Ascending aorta (tissue), 2 donors: ENCODE measurements around the gene KCNN4. TPM values are rescaled to one million over a fixed set of nuclear protein-coding genes. Genes with fewer than 3 reads are reported as not detected.

ENCODE experiments used
- DNase-seq, 2 donors: peaks; one replicate each; pipeline ENCODE4 v3.0.0-alpha.2; 2019; ENCODE audit warnings: low spot score in 2 of 2
- H3K27ac ChIP-seq, 2 donors: fragments of 200-600 bp; sonication (generic); one replicate each; pipeline ENCODE4 v1.5.1; 2016 to 2017; ENCODE audit warnings: mild to moderate bottlenecking in 1 of 2
- H3K27me3 ChIP-seq: fragments of 200-600 bp; sonication (generic); one replicate; pipeline ENCODE4 v1.5.1; 2017
- H3K36me3 ChIP-seq, 2 donors: fragments of 200-600 bp; sonication (generic); one replicate each; pipeline ENCODE4 v1.5.1; 2016
- H3K4me1 ChIP-seq, 2 donors: fragments of 200-600 bp; sonication (generic); one replicate each; pipeline ENCODE4 v1.5.1; 2016 to 2017; ENCODE audit warnings: mild to moderate bottlenecking in 1 of 2
- H3K4me3 ChIP-seq, 2 donors: fragments of 200-600 bp; sonication (generic); one replicate each; pipeline ENCODE4 v1.5.1; 2016 to 2017; ENCODE audit warnings: mild to moderate bottlenecking in 1 of 2
- H3K9me3 ChIP-seq, 2 donors: fragments of 200-600 bp; sonication (generic); one replicate each; pipeline ENCODE4 v1.5.1; 2016
- CTCF ChIP-seq, 3 experiments: fragments of 200-600 bp in 2 of 3; fragments of 450-650 bp in 1 of 3; sonication (generic) in 2 of 3; IDR thresholded peaks; one replicate each; pipeline ENCODE4 v1.5.1; 2016 to 2019; ENCODE audit warnings: antibody characterized with exemption in 3 of 3, mild to moderate bottlenecking in 1 of 3, moderate library complexity in 1 of 3
- intact Hi-C: fragments of 100-400 bp; cut with DNase I; formaldehyde crosslinking; loops from one replicate; pipeline ENCODE4 v1.15.1; 2023
- total RNA-seq: library from RNA; depleted of rRNA; stranded (reverse); fragments of >200 nt; gene quantifications from one replicate; pipeline ENCODE4 v1.1.0, GENCODE V29; 2016

Gene KCNN4
- total RNA-seq, 1 donor from 2014 or later, result 2.3 TPM

GRCh38 chr19:43779820-43780219, 953 bp downstream of the KCNN4 start:
- Histone ChIP-seq H3K9me3 (no peaks in the 10 kb centered on the region), H3K4me1 (peaks cover 0 to 3% of the 10 kb centered on the region in 2 donors), H3K27ac (no peak overlapping the region), H3K4me3 (no peak overlapping the region), H3K36me3 (no peaks in the 10 kb centered on the region), H3K27me3 (no peaks in the 10 kb centered on the region)
- no peak for DNase-seq
- intact Hi-C loops, result no loop called here
- TF ChIP-seq CTCF (IDR thresholded peaks at IDR 0.05), result no peak

GRCh38 chr19:43779147-43779819, 1.5 kb downstream of the KCNN4 start:
- H3K4me3 ChIP-seq, result no peak overlapping the region
- no peaks in the 10 kb centered on the region for H3K36me3 ChIP-seq
- intact Hi-C loops, result no loop called here
- no peaks in the 10 kb centered on the region for H3K27me3 ChIP-seq
- H3K4me1 ChIP-seq, result peaks cover 1 to 4% of the 10 kb centered on the region in 2 donors
- H3K27ac ChIP-seq, result no peak overlapping the region
- TF ChIP-seq CTCF (IDR thresholded peaks at IDR 0.05), result no peak
- no peaks in the 10 kb centered on the region for H3K9me3 ChIP-seq
- DNase-seq, result no peak

- Histone ChIP-seq H3K27me3 (no peaks in the 10 kb centered on the region), H3K27ac (no peak overlapping the region)
- intact Hi-C loops, result no loop called here
Observed at GRCh38 chr19:43778651-43779050, 2.1 kb downstream of the KCNN4 start.

GRCh38 chr19:43777163-43777695, 3.5 kb downstream of the KCNN4 start:
- H3K27me3 ChIP-seq, result no peaks in the 10 kb centered on the region
- intact Hi-C loops, result no loop called here
- H3K4me3 ChIP-seq, result no peak overlapping the region
- H3K9me3 ChIP-seq, result no peaks in the 10 kb centered on the region
- peaks cover 4 to 8% of the 10 kb centered on the region in 2 donors for H3K4me1 ChIP-seq
- TF ChIP-seq CTCF (IDR thresholded peaks at IDR 0.05), result no peak
- no peak overlapping the region for H3K27ac ChIP-seq
- no peak for DNase-seq
- no peaks in the 10 kb centered on the region for H3K36me3 ChIP-seq

More at GRCh38 chr19:43778651-43779050, 2.1 kb downstream of the KCNN4 start:
- Histone ChIP-seq H3K36me3 (no peaks in the 10 kb centered on the region), H3K9me3 (no peaks in the 10 kb centered on the region), H3K4me3 (no peak overlapping the region), H3K4me1 (peaks cover 4 to 8% of the 10 kb centered on the region in 2 donors)
- DNase-seq, result no peak
- TF ChIP-seq CTCF (IDR thresholded peaks at IDR 0.05), result no peak

- Histone ChIP-seq H3K4me3 (no peak overlapping the region), H3K27ac (no peak overlapping the region), H3K4me1 (peaks cover 4 to 8% of the 10 kb centered on the region in 2 donors), H3K27me3 (no peaks in the 10 kb centered on the region), H3K36me3 (no peaks in the 10 kb centered on the region), H3K9me3 (no peaks in the 10 kb centered on the region)
- intact Hi-C loops, result no loop called here
- TF ChIP-seq CTCF (IDR thresholded peaks at IDR 0.05), result no peak
- DNase-seq, result no peak
Observed at GRCh38 chr19:43776286-43776685, 4.5 kb downstream of the KCNN4 start.
